Measurements from ENCODE around the gene MARF1. TPM values are rescaled to one million over a fixed set of nuclear protein-coding genes. Genes with fewer than 3 reads are reported as not detected.
A peak's percentile ranks its signal among the peaks of the same experiment; 100 is the strongest.

Gene MARF1
- total RNA-seq, 2 donors from 2014 or later, result 54.5 to 85.9 TPM

DNA sequence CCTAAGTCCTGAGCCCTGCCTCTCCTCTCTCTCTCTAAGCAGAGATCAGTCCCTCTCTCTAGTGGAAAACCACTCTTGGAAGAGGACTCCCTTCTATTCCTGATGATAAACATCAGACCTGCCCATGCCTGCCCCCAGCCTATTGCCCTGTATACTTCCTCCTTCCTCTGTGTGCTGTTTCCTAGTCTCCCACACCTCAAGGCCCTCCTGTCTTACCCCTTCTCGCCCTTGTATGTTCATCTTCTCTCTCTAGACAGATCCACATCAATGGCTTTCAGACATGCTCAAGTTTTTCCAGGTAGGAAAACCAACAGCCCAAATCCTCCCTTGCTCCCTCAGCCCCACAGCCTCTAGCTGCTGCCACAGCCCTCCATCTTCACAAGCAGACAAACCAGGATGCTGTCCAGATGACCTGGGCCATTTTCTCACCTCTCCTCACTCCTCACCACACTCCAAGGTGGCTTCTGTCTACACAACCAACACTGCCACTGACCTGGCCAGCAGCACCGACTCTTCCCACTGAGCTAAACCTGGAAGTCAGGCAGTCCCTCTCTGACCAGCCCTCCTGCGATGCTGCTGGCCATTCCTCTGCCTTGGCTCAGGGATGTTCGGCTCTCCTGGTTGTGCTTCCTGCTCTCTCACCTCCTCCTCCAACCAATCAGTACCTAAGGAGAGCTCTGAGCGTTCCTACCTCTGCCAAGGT is 36.3 kb downstream of the MARF1 start:
- peak; percentile 78 for ATAC-seq

DNA sequence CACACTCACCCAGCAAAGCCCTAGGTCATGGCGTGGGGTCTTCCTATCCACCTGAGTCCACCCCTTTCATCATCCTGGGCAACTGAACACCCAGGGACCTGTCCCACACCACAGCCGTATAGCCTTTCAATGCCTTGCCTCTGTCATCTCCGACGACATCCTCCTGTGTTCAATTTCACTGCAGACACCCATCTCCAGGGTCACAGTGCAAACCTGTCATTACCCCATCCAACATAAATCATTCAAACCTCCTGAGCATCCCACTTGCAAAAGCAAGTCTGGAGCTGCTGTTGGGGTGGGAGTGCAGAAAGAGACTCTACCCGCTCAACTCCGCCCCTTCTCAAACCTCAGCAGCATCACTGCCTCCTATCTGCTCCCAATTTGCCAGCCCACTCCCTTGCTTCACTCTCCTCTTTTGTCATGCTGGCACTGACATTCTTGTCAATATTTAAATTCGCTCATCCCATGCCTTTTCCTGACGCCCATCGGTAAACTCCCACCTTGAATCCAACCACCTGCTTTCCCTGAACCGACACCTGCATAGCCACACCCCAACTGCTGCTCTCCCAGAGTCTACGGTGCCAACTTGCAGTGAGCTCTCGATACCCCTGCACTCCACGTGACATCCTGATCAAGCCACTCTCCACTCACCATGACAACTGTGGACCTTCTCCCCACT is 37.0 kb downstream of the MARF1 start:
- ATAC-seq, result peak; percentile 78
- DNase-seq, result no peak
- intact Hi-C loops (cut with DNase I, micrococcal nuclease), result no loop called here

More for the DNA sequence above, 36.3 kb downstream of the MARF1 start:
- intact Hi-C loops (cut with DNase I, micrococcal nuclease), result no loop called here
- no peak for DNase-seq

DNA sequence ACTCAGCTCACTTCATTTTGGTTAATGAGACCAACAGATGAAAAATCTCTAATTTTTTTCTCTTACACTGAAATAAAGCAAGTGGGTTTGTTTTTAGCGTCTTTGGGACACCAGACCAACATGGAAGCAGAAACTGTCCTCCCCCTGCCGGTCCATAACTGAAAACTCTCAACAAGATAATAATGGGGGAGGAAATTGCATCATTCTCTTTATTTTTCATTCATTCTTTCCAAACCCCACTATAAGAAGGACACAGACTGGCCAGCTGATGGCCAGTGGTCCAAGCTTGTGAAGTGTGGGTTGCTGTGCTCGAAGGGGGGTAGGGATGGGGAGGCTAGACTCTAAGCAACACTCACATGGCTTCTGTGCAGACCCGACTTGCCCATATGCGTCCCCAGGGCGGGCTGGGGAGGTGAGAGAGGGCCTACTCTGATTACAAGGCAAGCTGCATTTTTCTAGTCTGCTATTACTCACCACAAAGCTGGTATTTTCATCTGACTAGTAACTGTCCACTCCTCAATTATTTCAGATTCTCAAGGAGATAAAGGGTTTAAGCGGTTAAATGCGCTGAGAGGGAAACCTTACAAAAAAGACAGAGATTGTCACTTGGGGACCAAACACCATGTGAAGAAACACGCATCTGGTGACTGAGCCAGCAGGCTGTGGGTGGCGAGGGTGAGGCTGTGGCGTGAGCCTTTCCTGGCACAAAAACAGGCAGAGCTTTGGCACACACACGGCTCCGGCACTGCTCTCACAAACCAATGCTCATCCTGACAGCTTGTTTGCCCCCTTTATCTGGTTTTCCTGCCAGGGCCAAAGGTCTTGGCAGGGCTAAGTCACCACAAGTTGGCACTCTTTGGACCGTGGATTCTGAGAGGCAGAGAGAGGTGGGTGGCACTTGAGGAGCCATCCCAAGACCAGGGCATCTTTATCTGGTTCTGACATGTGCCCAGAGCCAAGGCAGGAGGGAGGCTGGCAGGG is 38.2 kb downstream of the MARF1 start:
- ATAC-seq (no peak), DNase-seq (no peak)
- intact Hi-C loops (cut with DNase I, micrococcal nuclease), result no loop called here

DNA sequence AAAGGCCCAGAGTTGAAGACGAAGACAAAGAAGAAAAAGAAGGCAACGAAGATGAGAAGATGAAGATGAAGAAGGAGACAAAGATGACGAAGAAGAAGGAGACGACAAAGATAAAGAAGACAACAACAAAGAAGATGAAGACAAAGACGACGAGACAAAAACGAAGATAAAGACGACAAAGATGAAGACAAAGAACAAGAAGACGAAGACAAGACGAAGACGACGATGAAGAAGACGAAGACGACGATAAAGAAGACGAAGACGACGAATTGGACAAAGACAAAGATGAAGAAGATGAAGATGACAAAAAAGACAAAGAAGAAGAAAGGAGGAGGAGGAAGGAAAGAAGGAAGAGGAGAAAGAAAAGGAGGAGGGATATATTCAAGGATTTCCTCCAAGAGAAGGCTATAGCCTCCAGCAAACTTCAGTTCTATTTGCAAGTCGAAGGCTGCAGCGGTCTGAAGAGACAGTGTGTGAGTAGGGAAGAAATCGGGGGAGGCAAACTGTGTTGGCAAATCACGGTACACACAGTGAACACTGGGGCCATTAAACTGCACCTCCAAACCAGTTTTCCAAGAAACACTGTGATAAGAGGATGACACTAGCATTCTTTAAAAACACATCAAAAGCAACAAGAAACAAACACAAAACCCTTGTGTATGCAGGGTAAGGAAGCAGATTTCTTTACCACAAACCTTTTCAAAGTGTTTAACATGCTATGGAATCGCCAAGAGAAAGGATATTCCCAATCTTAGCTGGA is 40.5 kb downstream of the MARF1 start:
- DNase-seq, result no peak
- intact Hi-C loops (cut with DNase I, micrococcal nuclease), result no loop called here
- ATAC-seq, result no peak

DNA sequence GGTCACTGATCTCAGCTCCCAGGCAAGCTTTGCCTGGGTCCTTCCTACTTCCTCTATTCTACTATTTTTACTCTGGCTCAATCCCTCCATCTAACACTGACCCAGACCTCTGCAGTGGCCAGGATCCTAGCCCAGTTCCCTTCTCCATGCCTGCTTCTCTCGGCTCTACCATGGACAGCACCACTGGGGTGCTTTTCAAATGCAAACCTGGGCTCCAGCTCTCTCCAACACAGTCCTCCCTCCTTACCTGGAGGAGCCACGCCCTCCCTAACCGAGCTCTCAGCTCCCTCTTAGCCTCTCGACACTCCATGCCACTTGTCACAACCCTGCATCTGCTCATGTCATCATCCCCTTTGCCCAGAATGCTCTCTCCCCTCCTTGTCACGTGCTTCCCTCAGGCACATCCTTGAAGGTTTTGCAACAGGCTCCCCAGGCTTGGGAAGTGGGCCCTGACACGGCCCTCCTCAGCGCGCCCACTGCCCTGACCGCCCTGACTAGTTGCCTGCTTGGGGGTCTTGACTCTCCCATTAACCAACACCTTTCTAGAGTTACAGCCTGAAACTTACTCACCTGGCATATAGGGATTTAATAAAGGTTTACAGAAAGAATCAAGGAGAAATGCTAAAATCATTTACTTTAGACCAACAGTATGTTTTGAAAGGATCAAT is 41.6 kb downstream of the MARF1 start:
- intact Hi-C loops (cut with DNase I, micrococcal nuclease), result no loop called here
- DNase-seq (no peak), ATAC-seq (no peak)

DNA sequence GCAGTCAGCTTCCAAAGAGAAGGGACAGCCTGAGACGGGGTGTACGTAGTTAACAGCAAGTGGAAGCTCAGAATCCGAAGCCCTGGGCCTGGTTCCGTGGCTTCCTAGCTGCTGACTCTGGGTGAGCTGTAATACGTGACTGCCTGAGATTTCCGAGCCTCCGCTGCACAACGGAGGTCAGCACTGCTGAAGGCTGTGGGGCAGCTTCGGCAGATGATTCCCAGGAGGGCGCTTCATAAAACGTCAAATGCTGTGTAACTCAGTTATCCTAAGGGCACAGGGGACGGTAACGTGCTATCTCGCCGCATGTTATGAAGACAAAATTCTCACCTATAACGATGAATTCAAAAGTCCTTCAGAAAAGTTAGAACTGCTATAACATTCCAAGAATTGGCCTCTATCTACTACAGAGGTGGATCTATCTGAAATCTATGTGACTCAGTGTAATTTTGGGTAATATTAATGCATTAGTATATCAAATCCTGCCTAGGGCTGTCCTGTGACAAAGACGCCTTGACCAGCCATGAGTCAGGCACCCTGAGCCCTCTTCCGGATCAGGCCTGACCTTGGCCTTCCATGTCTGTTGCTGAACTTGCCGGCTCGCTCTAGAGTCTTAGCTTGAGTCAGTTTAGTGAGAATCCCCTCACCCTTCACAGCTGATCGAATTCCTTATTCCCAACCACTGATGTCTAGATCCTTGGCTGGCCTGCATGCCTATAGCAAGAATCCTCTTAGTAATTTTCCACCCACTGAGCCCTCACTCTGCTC is 43.5 kb downstream of the MARF1 start:
- intact Hi-C loops (cut with DNase I, micrococcal nuclease), result loop anchor here in 1 of 2 donors (10.0 kb wide), 1 partner anchor 45 kb away; the partner anchor contains the start of gene MARF1
- DNase-seq, result no peak
- ATAC-seq, result no peak

DNA sequence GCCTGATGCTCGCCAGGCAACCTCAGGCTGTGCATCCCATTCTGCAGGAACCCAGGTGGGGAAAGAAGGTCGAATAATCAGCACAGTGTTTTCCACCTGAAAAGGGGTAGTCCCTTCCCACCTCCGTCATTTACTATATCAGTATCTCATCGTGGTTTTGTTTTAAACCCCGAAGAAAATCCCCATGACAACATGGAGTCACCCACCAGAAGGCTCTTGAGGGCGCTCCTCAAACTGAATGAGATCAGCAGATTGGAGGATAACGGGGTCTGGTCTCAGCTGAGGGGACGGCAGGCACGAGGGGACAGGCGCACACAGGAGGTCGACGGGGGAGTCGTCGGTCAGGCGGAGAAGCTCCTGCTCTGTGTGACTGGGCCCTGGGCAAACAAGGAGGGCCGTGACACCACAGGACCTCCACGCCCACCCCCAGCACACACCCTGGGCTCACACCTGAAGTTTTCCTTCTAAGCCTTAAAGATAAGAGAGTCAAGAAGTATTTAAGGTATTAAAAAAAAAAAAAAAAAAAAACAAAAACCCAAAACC is 44.2 kb downstream of the MARF1 start:
- intact Hi-C loops (cut with DNase I, micrococcal nuclease), result loop anchor here in 1 of 2 donors (10.0 kb wide), 1 partner anchor 46 kb away; the partner anchor contains the start of gene MARF1
- ATAC-seq (no peak), DNase-seq (no peak)

DNA sequence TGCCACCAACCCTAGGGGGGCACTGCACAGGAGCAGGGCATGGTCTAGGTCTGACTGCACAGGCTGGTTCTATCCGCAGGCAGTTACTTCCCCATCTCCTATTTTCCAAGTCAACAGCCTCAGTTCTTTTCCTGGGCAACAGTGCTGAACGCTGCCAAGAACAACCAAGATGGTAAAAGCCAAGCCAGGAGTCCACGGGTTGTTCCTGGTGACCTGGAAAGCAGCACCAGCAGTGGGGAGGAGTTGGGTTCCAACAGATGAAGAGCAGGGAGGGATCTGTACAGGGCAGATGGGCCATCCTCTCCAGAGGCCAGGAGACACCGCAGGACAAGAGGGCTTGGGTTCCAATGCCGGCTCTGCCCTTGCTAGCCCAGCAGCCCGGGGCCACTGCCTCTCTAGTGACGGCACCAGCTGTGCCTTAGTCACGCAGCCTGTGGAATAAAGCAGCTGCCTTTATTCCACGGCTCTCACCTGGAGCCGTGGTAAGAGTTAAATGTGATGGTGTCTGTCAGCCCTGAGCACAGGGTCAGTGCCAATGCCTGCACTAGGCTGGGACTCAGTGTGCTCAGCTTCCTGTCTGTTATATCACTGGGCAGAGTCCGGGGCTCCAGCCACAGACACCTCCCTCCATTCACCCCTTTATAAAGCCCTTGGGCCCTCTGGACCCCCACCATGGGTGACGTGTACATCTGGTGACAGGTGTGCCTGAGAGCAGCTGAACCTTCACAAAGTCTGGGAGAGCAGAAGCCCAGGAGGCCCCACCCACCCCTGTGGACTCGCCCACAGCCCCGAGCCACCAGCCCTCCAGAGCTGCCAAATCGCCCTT is 44.9 kb downstream of the MARF1 start:
- ATAC-seq (no peak), DNase-seq (no peak)
- intact Hi-C loops (cut with DNase I, micrococcal nuclease), result loop anchor here in 1 of 2 donors (10.0 kb wide), 1 partner anchor 47 kb away; the partner anchor contains the start of gene MARF1

DNA sequence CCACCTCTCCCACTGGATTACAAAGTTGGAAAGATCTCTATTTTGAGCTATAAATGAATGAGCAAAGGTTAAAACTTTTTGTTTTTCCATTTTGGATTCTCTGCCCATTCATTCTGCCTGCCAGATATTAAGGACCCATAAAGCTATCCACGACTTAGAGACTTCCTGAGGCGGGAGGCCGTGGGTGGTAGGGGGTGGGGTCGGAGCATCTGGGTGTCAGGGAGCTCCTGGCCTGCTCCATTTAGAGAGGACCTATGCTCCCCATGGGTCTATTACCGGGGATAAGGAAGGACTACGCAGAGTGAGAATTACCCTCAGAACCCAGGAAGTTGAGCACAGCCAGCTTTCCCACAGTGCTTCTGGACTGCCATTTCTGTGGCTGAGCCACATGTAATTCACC is 45.8 kb downstream of the MARF1 start:
- ATAC-seq (no peak), DNase-seq (no peak)
- intact Hi-C loops (cut with DNase I, micrococcal nuclease), result loop anchor here in 1 of 2 donors (10.0 kb wide), 1 partner anchor 48 kb away; the partner anchor contains the start of gene MARF1

DNA sequence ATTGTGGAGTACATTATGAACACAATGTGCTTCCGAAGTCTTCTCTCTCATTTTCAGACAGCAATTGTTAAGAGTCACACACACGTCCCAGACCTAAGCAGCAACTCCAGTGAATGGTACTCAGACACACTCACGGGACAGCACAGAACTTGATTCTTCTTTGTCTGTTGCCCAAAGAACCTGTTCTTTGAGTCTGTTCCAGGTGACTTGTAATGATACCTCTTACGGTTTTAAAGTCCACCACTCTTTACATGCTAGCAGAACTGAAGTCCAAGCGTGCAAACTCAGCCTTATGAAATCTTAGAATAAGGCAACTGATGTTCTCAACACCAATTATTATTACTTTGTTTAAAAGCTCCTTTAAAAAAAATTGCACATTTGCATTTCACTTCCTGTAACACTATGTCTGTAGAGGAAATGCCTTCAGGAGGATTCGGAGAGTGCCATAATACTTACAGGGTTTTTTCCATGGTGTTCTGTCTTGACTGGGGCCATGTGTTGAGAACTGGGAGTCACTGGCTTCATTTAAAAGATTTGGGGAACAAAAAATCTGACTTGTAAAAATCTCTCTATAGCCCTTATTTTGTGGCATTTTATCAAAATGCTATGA is 48.1 kb downstream of the MARF1 start:
- ATAC-seq (no peak), DNase-seq (no peak)
- intact Hi-C loops (cut with DNase I, micrococcal nuclease), result loop anchor here in 1 of 2 donors (10.0 kb wide), 1 partner anchor 50 kb away; the partner anchor contains the start of gene MARF1

DNA sequence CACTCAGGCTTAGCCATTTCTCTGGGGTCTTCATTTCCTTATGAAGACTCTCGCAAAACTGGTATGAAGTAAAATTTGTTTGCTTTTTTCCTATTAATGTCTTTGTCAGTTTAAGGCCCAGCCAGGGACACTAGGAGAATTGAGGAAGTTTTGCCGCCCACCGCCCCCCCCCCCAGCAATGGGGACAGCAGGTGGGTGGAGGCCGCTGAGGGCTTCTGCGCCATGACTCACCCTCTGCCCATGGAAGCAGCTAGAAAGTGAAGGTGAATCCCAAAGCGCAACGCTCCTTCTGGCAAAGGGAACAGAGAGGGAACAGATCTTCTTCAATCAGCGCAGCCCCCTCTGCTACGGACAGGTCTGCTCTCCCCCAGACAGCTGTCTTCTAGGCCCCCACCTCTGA is 49.7 kb downstream of the MARF1 start:
- DNase-seq, result peak in 1 of 2 donors; percentile 20
- no peak for ATAC-seq
- intact Hi-C loops (cut with DNase I, micrococcal nuclease), result loop anchor here in 1 of 2 donors (10.0 kb wide), 1 partner anchor 52 kb away; the partner anchor contains the start of gene MARF1

DNA sequence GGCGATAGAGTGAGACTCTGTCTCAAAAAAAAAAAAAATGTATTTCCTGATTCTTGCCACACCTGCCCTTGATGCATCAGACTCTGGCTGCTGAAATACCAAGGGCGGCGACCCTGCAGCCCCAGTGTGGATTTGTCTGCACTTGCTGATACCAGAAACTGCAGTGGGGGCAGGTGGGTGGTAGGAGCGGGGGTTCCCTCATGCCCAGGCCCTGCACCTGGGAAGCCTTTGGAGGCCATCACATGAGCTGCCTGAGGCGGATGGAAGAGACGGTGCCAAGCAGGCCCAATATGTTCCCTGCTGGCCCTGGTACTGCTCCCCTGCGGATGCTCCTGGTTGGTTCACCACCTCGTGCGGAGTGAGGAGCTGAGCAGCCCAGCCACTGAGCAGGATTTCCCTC is 50.6 kb downstream of the MARF1 start:
- intact Hi-C loops (cut with DNase I, micrococcal nuclease), result loop anchor here in 1 of 2 donors (10.0 kb wide), 1 partner anchor 52 kb away; the partner anchor contains the start of gene MARF1
- DNase-seq (peak; percentile 38 to 42), ATAC-seq (peak; percentile 25)

DNA sequence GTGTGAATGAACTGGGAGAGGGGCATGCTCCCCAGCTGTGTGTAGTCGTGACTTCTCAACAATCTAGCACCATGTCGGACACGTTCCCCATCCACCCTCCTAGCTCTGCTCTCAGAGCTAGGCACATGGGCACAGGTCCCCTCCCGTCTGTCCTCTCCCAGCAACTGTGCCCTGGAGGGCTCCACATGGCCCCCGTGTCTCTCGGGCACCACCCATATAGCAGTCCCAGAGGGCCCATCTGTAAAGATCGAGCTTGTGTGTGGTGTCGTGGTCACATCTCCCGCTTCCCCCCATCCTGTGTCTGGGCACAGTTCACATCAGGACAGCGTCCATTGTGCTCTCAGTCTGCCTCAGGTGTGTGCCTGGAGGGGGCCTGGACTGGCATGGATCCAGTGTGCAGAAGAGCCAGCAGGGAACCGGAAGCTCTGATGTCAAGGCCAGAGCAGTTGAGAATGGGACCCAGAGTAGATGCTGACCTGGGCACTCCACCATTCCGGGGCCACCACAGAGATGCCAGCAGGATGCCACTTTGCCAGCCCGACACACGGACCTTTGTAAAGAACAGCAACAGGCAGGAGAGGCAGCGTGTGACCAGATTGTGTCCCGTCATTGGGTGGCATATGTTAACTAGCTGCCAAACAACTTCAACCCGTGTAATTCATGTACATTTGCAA is 55.7 kb downstream of the MARF1 start:
- DNase-seq, result no peak
- ATAC-seq, result no peak
- intact Hi-C loops (cut with DNase I, micrococcal nuclease), result no loop called here

DNA sequence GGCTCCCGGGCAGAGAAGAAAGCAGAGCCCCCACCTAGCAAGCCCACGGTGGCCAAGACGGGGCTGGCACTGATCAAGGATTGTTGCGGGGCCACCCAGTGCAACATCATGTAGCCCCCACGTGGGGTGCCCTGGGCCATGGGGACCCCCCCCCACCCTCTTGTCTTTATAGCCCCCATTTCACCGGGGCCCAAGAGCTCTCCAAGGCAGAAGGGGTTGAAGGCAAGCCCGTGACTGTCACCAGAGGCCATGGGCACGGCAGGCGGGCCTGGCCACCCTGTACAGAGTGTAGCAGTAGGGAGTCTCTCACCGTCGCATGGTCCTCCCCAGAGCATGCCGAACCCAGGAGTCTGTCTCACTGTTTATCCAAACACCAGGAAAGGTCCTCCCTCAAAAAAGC is 56.2 kb downstream of the MARF1 start:
- intact Hi-C loops (cut with DNase I, micrococcal nuclease), result no loop called here
- DNase-seq, result peak in 1 of 2 donors; percentile 21
- ATAC-seq, result no peak

DNA sequence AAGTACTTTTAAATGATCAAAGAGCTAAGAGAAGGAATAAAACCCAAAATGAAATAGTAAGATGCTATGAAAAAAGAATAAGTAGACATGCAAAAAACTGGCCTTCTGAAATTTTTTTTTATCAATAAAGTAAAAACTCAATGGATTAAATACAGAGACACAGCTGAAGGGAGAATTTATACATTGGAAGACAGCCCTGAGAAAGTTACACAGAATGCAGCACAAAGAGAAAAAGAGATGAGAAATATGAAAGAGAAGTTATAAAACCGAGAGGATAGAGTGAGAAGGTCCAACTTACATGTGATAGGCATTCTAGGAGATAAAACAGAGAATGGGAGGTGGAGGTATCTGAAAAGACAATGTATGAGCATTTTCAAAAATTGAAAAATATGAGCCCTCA is 57.0 kb downstream of the MARF1 start:
- intact Hi-C loops (cut with DNase I, micrococcal nuclease), result no loop called here
- no peak for ATAC-seq

More for the DNA sequence above, 57.0 kb downstream of the MARF1 start:
- DNase-seq, result no peak

Measured in left colon (tissue), 2 donors.